WTC11 (cell line): ENCODE data around the gene VWA5B1.

Experiments used
- FOXJ3 ChIP-seq: sonication (generic); formaldehyde crosslinking; IDR thresholded peaks from 2 replicates; pipeline ENCODE4 v1.9.0; 2021; ENCODE audit warnings: missing genetic modification reagents, mild to moderate bottlenecking, borderline replicate concordance
- HMGA2 ChIP-seq: fragments of 250-450 bp; sonication (Bioruptor Pico); IDR thresholded peaks from 2 replicates; pipeline ENCODE4 v1.4.0; 2021; ENCODE audit warnings: mild to moderate bottlenecking, moderate library complexity
- SP1 ChIP-seq: sonication (generic); formaldehyde crosslinking; conservative IDR thresholded peaks from 2 replicates; pipeline ENCODE4 v1.8.1; 2022; ENCODE audit warnings: missing genetic modification reagents
- ZNF121 ChIP-seq: sonication (generic); formaldehyde crosslinking; IDR thresholded peaks from 2 replicates; pipeline ENCODE4 v1.8.0; 2023; ENCODE audit warnings: missing genetic modification reagents
- ZNF219 ChIP-seq: sonication (generic); formaldehyde crosslinking; IDR thresholded peaks from 2 replicates; pipeline ENCODE4 v1.8.0; 2023; ENCODE audit warnings: missing genetic modification reagents, mild to moderate bottlenecking, borderline replicate concordance
- ZNF423 ChIP-seq: fragments of 250-450 bp; sonication (Bioruptor Pico); IDR thresholded peaks from 2 replicates; pipeline ENCODE4 v2.1.2; 2022; ENCODE audit warnings: mild to moderate bottlenecking, moderate library complexity
- TF ChIP-seq, protein P1 (sequence below): fragments of 200-600 bp; IDR thresholded peaks from 2 replicates; pipeline ENCODE4 v1.8.0; 2022; ENCODE audit warnings: antibody characterized with exemption
- TF ChIP-seq, protein P2 (sequence below): sonication (generic); formaldehyde crosslinking; IDR thresholded peaks from 2 replicates; pipeline ENCODE4 v1.8.1; 2022; ENCODE audit warnings: low read depth, missing genetic modification reagents, borderline replicate concordance
- TF ChIP-seq, protein P3 (sequence below): sonication (generic); formaldehyde crosslinking; IDR thresholded peaks from 2 replicates; pipeline ENCODE4 v1.8.1; 2023; ENCODE audit warnings: mild to moderate bottlenecking, moderate library complexity, missing genetic modification reagents

DNA sequence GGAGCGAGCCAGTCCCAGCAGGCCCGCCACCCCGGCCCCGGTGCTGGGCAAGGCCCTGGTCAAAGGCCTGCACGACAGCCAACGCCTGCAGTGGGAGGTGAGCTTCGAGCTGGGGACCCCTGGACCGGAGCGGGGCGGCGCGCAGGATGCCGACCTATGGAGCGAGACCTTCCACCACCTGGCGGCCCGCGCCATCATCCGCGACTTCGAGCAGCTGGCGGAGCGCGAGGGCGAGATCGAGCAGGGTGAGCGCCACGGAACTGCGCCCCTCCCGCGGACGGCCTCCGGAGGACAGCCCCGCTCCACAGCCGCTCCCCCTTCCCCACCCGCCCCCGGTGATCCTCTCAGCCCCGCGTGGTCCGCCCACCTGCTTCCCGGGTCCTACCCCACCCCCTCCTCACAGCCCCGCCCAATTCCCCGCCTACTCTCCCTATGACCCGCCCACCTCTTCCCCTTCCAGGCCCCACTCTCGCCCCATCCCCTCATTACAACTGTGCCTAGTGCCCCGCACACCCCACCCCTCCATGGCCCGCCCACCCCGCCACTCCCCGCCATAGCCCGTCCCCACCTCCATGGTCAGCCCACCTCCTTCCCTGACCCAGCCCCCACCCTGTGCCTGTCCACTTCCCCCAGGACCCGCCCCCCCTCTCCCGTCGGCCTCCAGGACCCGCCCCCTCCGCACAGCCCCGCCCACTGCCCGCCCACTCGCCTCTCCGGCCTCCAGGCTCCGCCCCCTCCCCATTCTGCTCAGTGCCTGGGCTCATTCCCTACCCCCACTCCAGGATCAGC is 52.7 kb downstream of the VWA5B1 start:
- TF ChIP-seq ZNF121 (CRISPR knock-in tag) (no peak), ZNF219 (CRISPR knock-in tag) (no peak), HMGA2 (CRISPR knock-in tag) (no peak), ZNF423 (no peak), FOXJ3 (CRISPR knock-in tag) (no peak), SP1 (CRISPR knock-in tag) (peak; percentile 81)
- TF ChIP-seq, protein P1, sequence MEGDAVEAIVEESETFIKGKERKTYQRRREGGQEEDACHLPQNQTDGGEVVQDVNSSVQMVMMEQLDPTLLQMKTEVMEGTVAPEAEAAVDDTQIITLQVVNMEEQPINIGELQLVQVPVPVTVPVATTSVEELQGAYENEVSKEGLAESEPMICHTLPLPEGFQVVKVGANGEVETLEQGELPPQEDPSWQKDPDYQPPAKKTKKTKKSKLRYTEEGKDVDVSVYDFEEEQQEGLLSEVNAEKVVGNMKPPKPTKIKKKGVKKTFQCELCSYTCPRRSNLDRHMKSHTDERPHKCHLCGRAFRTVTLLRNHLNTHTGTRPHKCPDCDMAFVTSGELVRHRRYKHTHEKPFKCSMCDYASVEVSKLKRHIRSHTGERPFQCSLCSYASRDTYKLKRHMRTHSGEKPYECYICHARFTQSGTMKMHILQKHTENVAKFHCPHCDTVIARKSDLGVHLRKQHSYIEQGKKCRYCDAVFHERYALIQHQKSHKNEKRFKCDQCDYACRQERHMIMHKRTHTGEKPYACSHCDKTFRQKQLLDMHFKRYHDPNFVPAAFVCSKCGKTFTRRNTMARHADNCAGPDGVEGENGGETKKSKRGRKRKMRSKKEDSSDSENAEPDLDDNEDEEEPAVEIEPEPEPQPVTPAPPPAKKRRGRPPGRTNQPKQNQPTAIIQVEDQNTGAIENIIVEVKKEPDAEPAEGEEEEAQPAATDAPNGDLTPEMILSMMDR, result no peak
- TF ChIP-seq, protein P2, sequence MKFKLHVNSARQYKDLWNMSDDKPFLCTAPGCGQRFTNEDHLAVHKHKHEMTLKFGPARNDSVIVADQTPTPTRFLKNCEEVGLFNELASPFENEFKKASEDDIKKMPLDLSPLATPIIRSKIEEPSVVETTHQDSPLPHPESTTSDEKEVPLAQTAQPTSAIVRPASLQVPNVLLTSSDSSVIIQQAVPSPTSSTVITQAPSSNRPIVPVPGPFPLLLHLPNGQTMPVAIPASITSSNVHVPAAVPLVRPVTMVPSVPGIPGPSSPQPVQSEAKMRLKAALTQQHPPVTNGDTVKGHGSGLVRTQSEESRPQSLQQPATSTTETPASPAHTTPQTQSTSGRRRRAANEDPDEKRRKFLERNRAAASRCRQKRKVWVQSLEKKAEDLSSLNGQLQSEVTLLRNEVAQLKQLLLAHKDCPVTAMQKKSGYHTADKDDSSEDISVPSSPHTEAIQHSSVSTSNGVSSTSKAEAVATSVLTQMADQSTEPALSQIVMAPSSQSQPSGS (CRISPR knock-in tag), result 0 out of 2 replicates have a peak, but pooled peaks have one; percentile 36
- TF ChIP-seq, protein P3, sequence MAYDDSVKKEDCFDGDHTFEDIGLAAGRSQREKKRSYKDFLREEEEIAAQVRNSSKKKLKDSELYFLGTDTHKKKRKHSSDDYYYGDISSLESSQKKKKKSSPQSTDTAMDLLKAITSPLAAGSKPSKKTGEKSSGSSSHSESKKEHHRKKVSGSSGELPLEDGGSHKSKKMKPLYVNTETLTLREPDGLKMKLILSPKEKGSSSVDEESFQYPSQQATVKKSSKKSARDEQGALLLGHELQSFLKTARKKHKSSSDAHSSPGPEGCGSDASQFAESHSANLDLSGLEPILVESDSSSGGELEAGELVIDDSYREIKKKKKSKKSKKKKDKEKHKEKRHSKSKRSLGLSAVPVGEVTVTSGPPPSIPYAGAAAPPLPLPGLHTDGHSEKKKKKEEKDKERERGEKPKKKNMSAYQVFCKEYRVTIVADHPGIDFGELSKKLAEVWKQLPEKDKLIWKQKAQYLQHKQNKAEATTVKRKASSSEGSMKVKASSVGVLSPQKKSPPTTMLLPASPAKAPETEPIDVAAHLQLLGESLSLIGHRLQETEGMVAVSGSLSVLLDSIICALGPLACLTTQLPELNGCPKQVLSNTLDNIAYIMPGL (CRISPR knock-in tag), result no peak
